ENCODE measurements around the gene TRIM6. TPM values are rescaled to one million over a fixed set of nuclear protein-coding genes. Genes with fewer than 3 reads are reported as not detected.
A peak's percentile ranks its signal among the peaks of the same experiment; 100 is the strongest.

Gene TRIM6
- total and polyA plus RNA-seq, 9 of the 15 experiments (the other 6 are each of a cell fraction or from before 2014, with no cell fraction given) = 5.0 to 11.8 (median 8.7) TPM

GRCh38 chr11:5591613-5592012 is 4.8 kb upstream of the TRIM6 start (continued):
- TF ChIP-seq KDM4B (IDR thresholded peaks at IDR 0.05; ENCODE audit: borderline replicate concordance in 2 of 2, low read depth in 1 of 2) (no peak), ZNF668 (CRISPR knock-in tag; IDR thresholded peaks at IDR 0.05) (no peak), ZSCAN29 (IDR thresholded peaks at IDR 0.05) (no peak), GABPA (tag; conservative IDR thresholded peaks at IDR 0.05; ENCODE audit: low read depth) (no peak), BRCA1 (IDR thresholded peaks at IDR 0.05) (no peak), BRCA1 (CRISPR knock-in tag; IDR thresholded peaks at IDR 0.05) (no peak), SIX5 (IDR thresholded peaks at IDR 0.05; ENCODE audit: borderline replicate concordance in 1 of 2, insufficient read depth in 1 of 2, low read depth in 1 of 2, low read length in 2 of 2) (no peak), CHD4 (IDR thresholded peaks at IDR 0.05; ENCODE audit: insufficient read depth, insufficient replicate concordance, low read depth, low read length, poor library complexity, severe bottlenecking) (no peak), POLR3G (IDR thresholded peaks at IDR 0.05; ENCODE audit: extremely low read depth, insufficient read length, insufficient replicate concordance) (no peak), ZNF280A (IDR thresholded peaks at IDR 0.05; ENCODE audit: low read depth, partially characterized antibody) (no peak), ZNF224 (CRISPR knock-in tag; IDR thresholded peaks at IDR 0.05) (no peak), ZNF174 (CRISPR knock-in tag; IDR thresholded peaks at IDR 0.05) (no peak), TCF3 (CRISPR knock-in tag; IDR thresholded peaks at IDR 0.05) (peak; percentile 75), CBFA2T2 (conservative IDR thresholded peaks at IDR 0.05) (peak; percentile 66), ZNF3 (CRISPR knock-in tag; IDR thresholded peaks at IDR 0.05) (no peak), NONO (IDR thresholded peaks at IDR 0.05; ENCODE audit: low read depth in 2 of 2, low read length in 1 of 2) (no peak), CBX2 (IDR thresholded peaks at IDR 0.05; ENCODE audit: insufficient read depth, low read length, poor library complexity, severe bottlenecking) (no peak), CCAR2 (IDR thresholded peaks at IDR 0.05; ENCODE audit: low read depth, low read length) (no peak), ZNF436 (CRISPR knock-in tag; IDR thresholded peaks at IDR 0.05) (no peak), ZNF785 (CRISPR knock-in tag; IDR thresholded peaks at IDR 0.05) (no peak), ZNF384 (IDR thresholded peaks at IDR 0.05; ENCODE audit: low read depth, low read length) (peak; percentile 80), ZNF408 (CRISPR knock-in tag; IDR thresholded peaks at IDR 0.05; ENCODE audit: low read depth) (no peak), FOXJ2 (tag; IDR thresholded peaks at IDR 0.05) (no peak), ZNF175 (CRISPR knock-in tag; IDR thresholded peaks at IDR 0.05; ENCODE audit: low read depth) (no peak), TRIM28 (IDR thresholded peaks at IDR 0.05) (no peak)
- TF ChIP-seq, protein P1, sequence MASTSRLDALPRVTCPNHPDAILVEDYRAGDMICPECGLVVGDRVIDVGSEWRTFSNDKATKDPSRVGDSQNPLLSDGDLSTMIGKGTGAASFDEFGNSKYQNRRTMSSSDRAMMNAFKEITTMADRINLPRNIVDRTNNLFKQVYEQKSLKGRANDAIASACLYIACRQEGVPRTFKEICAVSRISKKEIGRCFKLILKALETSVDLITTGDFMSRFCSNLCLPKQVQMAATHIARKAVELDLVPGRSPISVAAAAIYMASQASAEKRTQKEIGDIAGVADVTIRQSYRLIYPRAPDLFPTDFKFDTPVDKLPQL (IDR thresholded peaks at IDR 0.05; ENCODE audit: extremely low read depth, insufficient read length) = no peak
- TF ChIP-seq, protein P2, sequence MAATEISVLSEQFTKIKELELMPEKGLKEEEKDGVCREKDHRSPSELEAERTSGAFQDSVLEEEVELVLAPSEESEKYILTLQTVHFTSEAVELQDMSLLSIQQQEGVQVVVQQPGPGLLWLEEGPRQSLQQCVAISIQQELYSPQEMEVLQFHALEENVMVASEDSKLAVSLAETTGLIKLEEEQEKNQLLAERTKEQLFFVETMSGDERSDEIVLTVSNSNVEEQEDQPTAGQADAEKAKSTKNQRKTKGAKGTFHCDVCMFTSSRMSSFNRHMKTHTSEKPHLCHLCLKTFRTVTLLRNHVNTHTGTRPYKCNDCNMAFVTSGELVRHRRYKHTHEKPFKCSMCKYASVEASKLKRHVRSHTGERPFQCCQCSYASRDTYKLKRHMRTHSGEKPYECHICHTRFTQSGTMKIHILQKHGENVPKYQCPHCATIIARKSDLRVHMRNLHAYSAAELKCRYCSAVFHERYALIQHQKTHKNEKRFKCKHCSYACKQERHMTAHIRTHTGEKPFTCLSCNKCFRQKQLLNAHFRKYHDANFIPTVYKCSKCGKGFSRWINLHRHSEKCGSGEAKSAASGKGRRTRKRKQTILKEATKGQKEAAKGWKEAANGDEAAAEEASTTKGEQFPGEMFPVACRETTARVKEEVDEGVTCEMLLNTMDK (IDR thresholded peaks at IDR 0.05; ENCODE audit: borderline replicate concordance, insufficient read depth, low read depth, low read length, poor library complexity, severe bottlenecking) = no peak
